Duodenal mucosa (tissue), 2 donors: Measurements from ENCODE around the gene OTOF.
A peak's percentile ranks its signal among the peaks of the same experiment; 100 is the strongest.

Source experiments
- H3K27ac ChIP-seq: one replicate; pipeline ENCODE4 v1.7.0; 2013; ENCODE audit warnings: low read depth, low read length
- H3K27me3 ChIP-seq, 2 donors: one replicate each; pipeline ENCODE4 v1.7.0; 2013; ENCODE audit warnings: low read length in 2 of 2, control low read depth in 1 of 2; ENCODE audit not compliant: insufficient read depth in 2 of 2, control insufficient read depth in 1 of 2
- H3K36me3 ChIP-seq, 2 donors: one replicate each; pipeline ENCODE4 v1.7.0; 2013; ENCODE audit warnings: low read length in 2 of 2, control low read depth in 1 of 2; ENCODE audit not compliant: insufficient read depth in 2 of 2, control insufficient read depth in 1 of 2
- H3K4me1 ChIP-seq, 2 donors: one replicate each; pipeline ENCODE4 v1.7.0; 2013; ENCODE audit warnings: low read length in 2 of 2, control low read depth in 1 of 2; ENCODE audit not compliant: insufficient read depth in 2 of 2, control insufficient read depth in 1 of 2
- H3K4me3 ChIP-seq, 2 donors: one replicate each; pipeline ENCODE4 v1.7.0; 2013; ENCODE audit warnings: low read length in 2 of 2, low read depth in 1 of 2
- H3K9ac ChIP-seq, 2 donors: one replicate each; pipeline ENCODE4 v1.7.0; 2013; ENCODE audit warnings: low read length in 2 of 2, low read depth in 1 of 2
- H3K9me3 ChIP-seq, 2 donors: one replicate each; pipeline ENCODE4 v1.7.0; 2013; ENCODE audit warnings: low read length in 2 of 2, control low read depth in 1 of 2; ENCODE audit not compliant: control insufficient read depth in 1 of 2

OTOF gene

GRCh38 chr2:26459991-26460612, 17.8 kb downstream of the OTOF start:
- Histone ChIP-seq H3K9ac (no peak overlapping the region), H3K36me3 (no peaks in the 10 kb centered on the region), H3K9me3 (no peaks in the 10 kb centered on the region), H3K4me1 (peaks cover 24% of the 10 kb centered on the region in 2 donors), H3K4me3 (no peak overlapping the region), H3K27ac (no peak overlapping the region), H3K27me3 (no peaks in the 10 kb centered on the region)

- Histone ChIP-seq H3K36me3 (no peaks in the 10 kb centered on the region), H3K27ac (no peak overlapping the region)
These were observed 19.4 kb downstream of the OTOF start for GRCh38 chr2:26458365-26459042.

GRCh38 chr2:26457695-26458364, 20.1 kb downstream of the OTOF start:
- H3K36me3 ChIP-seq, result no peaks in the 10 kb centered on the region
- H3K9ac ChIP-seq, result no peak overlapping the region
- no peak overlapping the region for H3K27ac ChIP-seq
- peaks cover 26% of the 10 kb centered on the region in 2 donors for H3K4me1 ChIP-seq
- H3K27me3 ChIP-seq, result no peaks in the 10 kb centered on the region
- H3K4me3 ChIP-seq, result no peak overlapping the region
- H3K9me3 ChIP-seq, result no peaks in the 10 kb centered on the region

More at GRCh38 chr2:26458365-26459042, 19.4 kb downstream of the OTOF start:
- Histone ChIP-seq H3K27me3 (no peaks in the 10 kb centered on the region), H3K9ac (no peak overlapping the region), H3K4me1 (peaks cover 26% of the 10 kb centered on the region in 2 donors), H3K9me3 (no peaks in the 10 kb centered on the region), H3K4me3 (no peak overlapping the region)

- H3K36me3 ChIP-seq, result no peaks in the 10 kb centered on the region
- no peaks in the 10 kb centered on the region for H3K27me3 ChIP-seq
- H3K9ac ChIP-seq, result no peak overlapping the region
- peaks cover 26% of the 10 kb centered on the region in 2 donors for H3K4me1 ChIP-seq
- H3K4me3 ChIP-seq, result no peak overlapping the region
- no peaks in the 10 kb centered on the region for H3K9me3 ChIP-seq
- no peak overlapping the region for H3K27ac ChIP-seq
These were observed 20.7 kb downstream of the OTOF start for GRCh38 chr2:26457251-26457666.

- no peak overlapping the region for H3K27ac ChIP-seq
- H3K27me3 ChIP-seq, result no peaks in the 10 kb centered on the region
- H3K36me3 ChIP-seq, result no peaks in the 10 kb centered on the region
- H3K4me1 ChIP-seq, result peaks cover 26% of the 10 kb centered on the region in 2 donors
- peak overlapping the region in 1 of 2 donors; percentile 26 for H3K9ac ChIP-seq
- H3K9me3 ChIP-seq, result no peaks in the 10 kb centered on the region
- no peak overlapping the region for H3K4me3 ChIP-seq
These were observed 21.3 kb downstream of the OTOF start for GRCh38 chr2:26456440-26457250.

- Histone ChIP-seq H3K4me1 (peaks cover 26% of the 10 kb centered on the region in 2 donors), H3K9me3 (no peaks in the 10 kb centered on the region), H3K4me3 (no peak overlapping the region), H3K9ac (no peak overlapping the region), H3K27me3 (no peaks in the 10 kb centered on the region), H3K36me3 (no peaks in the 10 kb centered on the region), H3K27ac (no peak overlapping the region)
These were observed 22.1 kb downstream of the OTOF start for GRCh38 chr2:26455670-26456439.

GRCh38 chr2:26455037-26455669, 22.8 kb downstream of the OTOF start:
- Histone ChIP-seq H3K27me3 (no peaks in the 10 kb centered on the region), H3K4me3 (no peak overlapping the region), H3K4me1 (peaks cover 26% of the 10 kb centered on the region in 2 donors), H3K9me3 (no peaks in the 10 kb centered on the region), H3K27ac (no peak overlapping the region), H3K9ac (no peak overlapping the region), H3K36me3 (no peaks in the 10 kb centered on the region)

DNA sequence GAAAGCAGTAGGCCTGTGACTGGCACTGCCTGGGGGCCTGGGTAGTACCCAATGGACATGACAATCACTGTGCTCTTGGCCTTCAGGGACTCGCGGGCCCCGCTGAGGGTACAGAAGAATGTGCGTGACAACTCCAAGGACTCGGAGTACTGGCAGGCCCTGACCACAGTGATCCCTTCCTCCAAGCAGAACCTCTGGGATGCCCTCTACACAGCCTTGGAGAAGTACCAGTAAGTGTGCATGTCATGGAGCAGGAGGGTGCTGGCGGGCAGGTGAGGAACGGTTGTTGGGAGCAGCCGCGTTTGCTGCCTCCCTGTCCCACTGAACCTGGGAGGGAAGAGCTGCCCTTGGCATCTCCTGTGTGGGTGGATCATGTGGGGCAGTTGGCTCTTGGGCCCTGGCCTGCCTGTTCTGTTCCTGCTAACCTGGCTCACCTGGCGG, 23.3 kb downstream of the OTOF start:
- no peaks in the 10 kb centered on the region for H3K9me3 ChIP-seq
- peaks cover 26% of the 10 kb centered on the region in 2 donors for H3K4me1 ChIP-seq
- no peak overlapping the region for H3K9ac ChIP-seq
- H3K36me3 ChIP-seq, result no peaks in the 10 kb centered on the region
- no peak overlapping the region for H3K27ac ChIP-seq
- no peak overlapping the region for H3K4me3 ChIP-seq
- no peaks in the 10 kb centered on the region for H3K27me3 ChIP-seq
